GM21529 (cell line): Measurements from ENCODE around the gene CPSF7.
"Not testable (repeated sequence)": the region's sequence is repeated elsewhere in the genome, so short reads cannot be mapped to it uniquely, and the experiment has no call there.

Experiments used
- ATAC-seq: cut with Tn5 transposase; IDR thresholded peaks from one replicate; pipeline ENCODE4 v1.9.1; 2021; ENCODE audit not compliant: unreplicated experiment

CPSF7 gene

GRCh38 chr11:61390161-61390560 is 39.6 kb downstream of the CPSF7 start:
- ATAC-seq = no peak

GRCh38 chr11:61384271-61385242 is 45.2 kb downstream of the CPSF7 start:
- no peak for ATAC-seq

DNA sequence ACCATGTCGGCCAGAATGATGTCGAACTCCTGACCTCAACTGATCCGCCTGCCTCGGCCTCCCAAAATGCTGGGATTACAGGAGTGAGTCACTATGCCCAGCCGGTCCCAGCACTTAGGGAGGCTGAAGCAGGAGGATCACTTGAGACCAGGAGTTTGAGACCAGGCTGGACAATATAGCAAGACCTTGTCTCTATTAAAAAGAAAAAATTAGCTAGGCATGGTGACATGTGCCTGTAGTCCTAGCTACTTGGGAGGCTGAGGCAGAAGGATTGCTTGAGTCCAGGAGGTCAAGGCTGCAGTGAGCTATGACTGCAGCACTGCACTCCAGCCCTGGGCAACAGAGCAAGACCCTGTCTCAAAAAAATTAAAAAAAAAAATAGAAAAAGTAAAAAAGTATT is 45.9 kb downstream of the CPSF7 start:
- not testable (repeated sequence) for ATAC-seq

DNA sequence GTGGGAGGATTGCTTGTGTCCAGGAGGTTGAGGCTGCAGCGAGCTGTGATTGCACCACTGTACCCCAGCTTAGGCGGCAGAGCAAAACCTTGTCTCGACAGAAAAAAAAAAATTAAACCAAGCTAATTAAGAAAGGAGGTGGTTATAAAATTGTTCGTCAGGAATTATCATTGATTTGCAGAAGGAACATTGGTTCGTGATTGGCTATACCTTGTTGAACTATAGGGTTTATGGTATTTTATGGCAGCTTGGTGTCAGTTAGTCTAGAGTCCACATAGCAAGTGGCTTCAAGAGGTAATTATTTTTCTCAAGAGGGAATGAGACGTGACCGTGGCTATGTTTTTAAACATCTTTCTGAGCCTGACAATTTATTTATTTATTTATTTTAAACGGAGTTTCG is 48.9 kb downstream of the CPSF7 start:
- no peak for ATAC-seq

- no peak for ATAC-seq
Measured at GRCh38 chr11:61378713-61379313, 51.0 kb downstream of the CPSF7 start.

DNA sequence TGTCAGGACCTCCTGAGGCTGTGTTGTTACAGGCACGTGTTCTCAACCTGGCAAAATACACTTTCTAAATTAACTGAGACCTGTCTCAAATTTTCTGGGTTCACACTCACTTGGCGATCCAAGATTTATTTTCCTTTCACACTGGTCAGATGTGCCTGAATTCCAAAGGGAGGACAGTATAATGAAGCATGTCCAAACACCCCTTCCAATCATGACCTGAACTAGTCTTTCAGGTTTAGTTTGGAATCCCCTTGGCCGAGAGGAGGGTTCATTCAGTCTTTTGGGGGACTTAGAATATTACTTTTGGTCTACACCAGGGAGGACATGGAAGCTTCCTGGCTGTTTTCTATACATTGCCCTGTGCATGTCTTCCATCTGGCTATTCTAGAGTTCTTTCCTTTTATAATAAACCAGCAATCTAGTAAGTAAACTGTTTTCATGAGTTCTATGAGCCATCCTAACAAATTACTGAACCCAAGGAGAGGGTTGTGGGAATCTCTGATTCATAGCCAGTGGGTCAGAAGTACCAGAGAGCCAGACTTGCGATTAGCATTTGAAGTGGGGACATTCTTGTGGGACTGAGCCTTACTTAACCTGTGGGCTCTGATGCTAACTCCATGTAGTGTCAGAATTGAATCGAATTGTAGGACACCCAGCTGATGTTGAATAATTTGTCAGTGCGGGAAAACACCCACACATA is 52.2 kb downstream of the CPSF7 start:
- no peak for ATAC-seq

DNA sequence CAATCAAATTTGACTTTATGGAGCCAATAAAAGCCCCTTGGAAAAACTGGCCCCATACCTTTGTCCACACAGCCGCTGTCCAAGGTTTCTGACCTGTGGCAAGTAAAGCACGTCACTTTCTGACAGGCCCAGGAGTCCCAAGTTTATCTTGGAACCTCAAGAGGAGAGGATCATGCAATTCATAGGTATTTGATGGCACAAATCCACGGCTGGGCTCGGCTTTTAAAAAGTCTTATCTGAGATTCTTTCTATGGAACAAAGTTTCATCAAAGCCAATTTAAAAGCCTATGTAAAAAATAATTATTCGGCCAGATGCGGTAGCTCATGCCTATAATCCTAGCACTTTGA is 54.0 kb downstream of the CPSF7 start:
- ATAC-seq = no peak

DNA sequence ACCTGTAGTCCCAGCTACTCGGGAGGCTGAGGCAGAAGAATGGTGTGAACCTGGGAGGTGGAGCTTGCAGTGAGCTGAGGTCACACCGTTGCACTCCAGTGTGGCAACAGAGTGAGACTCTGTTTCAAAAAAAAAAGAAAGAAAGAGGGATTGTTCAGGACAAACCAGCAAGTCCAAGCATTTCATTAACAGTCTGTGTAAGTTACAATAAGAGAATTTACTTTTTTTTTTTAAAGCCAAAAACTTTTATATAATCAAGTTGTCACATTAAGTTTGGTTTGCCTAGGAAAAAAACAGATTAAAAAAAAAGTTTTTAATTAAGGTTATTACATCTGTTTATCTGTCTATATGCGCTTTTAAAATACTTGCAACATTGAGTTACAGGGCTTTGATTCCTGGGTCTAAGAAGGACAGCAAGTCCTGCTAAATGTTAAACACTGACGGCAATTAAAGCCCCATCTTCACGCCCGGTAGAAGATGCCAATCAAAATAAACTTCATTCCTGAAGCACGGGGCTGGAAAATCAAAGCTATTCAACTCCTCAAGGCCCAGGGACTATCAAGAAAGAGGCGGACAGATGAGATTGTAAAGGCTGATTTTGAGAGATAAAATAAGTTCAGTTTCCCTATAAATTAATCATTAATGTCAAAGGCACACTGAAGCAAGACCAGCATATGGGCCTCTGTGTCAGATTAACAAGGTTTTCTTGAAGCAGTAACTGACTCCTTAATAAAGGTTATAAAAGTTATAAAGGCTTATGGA is 56.9 kb downstream of the CPSF7 start:
- no peak for ATAC-seq

DNA sequence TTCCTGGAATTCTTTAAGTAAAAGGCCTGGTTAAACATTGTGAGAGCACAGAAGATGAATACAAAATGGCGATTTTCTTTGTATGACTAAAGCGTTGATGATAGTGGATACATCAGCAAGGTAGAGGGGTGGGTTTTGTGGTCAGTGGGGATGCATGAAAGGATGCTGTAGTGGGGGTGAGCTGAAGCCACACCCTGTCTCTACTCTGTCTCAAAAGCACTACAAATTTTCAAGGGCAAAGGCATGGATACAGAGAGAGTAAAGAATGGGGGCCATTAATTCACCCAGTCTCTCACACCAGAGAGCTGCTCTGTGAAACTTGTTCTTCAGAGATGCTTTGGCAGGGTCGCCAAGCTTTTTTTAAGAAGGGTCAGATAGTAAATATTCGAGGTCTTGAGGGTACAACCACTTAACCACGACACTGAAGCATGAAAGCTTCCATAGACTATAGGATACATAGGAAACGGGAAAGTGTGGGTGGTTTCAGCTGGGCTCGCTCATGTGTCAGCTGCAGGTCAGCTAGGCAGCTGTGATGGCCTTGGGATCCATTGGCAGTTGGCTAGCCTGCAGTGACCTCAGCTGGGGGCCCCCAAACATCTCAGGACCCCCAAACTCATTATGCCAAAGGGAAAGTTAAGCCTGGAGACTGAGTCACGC is 59.3 kb downstream of the CPSF7 start:
- no peak for ATAC-seq

- no peak for ATAC-seq
Measured at GRCh38 chr11:61369372-61370348, 60.1 kb downstream of the CPSF7 start.

DNA sequence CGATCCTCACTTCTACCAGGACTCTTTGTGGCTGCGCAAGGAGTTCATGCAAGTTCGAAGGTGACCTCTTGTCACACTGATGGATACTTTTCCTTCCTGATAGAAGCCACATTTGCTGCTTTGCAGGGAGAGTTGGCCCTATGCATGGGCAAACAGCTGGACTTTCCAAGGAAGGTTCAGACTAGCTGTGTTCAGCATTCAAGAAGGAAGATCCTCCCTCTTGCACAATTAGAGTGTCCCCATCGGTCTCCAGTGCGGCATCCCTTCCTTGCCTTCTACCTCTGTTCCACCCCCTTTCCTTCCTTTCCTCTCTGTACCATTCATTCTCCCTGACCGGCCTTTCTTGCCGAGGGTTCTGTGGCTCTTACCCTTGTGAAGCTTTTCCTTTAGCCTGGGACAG is 61.1 kb downstream of the CPSF7 start:
- ATAC-seq = no peak

- ATAC-seq = no peak
Measured at GRCh38 chr11:61367406-61367805, 62.4 kb downstream of the CPSF7 start.

DNA sequence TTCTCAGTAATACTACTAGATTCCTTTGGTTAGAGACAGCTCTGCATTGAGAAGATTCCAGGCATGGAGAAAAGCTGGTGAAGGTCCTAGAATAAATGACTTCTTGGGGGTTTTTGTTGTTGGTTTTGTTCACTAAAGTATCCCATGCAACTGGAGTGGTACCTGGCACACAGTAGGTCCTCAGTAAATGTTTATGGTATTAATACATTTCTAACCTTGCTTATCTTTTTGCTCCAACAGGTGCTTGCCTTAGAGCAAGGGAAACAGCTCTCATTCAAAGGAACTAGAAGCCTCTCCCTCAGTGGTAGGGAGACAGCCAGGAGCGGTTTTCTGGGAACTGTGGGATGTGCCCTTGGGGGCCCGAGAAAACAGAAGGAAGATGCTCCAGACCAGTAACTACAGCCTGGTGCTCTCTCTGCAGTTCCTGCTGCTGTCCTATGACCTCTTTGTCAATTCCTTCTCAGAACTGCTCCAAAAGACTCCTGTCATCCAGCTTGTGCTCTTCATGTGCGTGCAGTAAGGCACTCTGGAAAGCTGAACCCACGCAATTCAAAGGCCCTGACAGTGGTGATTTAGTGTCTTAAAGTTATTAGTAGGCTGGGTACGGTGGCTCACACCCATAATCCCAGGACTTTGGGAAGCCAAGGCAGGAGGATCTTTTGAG is 65.6 kb downstream of the CPSF7 start:
- no peak for ATAC-seq

GRCh38 chr11:61362542-61362875 is 67.3 kb downstream of the CPSF7 start:
- ATAC-seq = no peak

DNA sequence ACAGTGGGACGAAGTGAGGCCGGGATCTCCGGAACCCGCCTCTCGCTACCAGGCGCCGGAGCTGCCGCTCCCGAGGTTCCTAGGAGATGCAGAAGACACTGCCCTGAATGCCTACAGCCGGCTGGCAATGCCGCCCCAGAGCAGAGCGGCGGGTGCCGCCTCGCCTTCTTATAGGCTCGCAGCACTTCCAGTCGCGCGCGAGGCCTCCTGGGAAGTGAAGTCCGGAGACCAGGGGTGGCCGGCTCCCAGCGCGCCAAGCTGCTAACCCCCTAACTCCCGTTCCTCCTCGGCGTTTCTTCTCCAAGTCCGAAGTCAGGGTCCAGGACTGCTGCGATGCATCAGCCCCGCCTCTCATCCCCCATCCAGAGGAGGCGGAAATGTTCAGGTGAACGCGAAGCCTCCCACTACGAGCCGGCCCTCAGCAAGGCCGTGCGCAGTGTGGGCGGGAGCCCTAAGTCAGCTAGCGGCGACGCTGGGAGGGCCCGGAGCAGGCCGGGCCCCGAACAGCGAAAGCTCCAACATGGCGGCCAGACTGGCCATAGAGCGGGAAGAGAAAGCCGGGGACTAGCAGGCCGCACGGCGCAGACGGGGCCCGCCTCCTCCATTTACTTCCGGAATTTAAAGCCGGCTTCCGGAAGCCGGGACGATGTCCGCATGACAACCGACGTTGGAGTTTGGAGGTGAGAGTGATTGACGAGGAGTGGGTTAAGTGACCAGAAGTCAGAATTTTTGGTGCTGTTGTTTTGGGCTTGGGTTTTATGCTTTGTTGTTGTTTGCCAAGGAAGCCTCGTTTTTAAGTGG is 67.8 kb downstream of the CPSF7 start, which contains the start of the genes CYB561A3 and TMEM138:
Gene CYB561A3 (minus strand): TSS at position 142 of the 801 bp plus-strand sequence. CDS start 5,169 bp downstream, outside the sequence.
Gene TMEM138 (plus strand): TSS at position 634 of the 801 bp plus-strand sequence. CDS start 2,017 bp downstream, outside the sequence.
- ATAC-seq = peak; percentile 77

GRCh38 chr11:61361237-61361740 is 68.5 kb downstream of the CPSF7 start:
- ATAC-seq = peak; percentile 1

GRCh38 chr11:61359516-61359915 is 70.3 kb downstream of the CPSF7 start:
- ATAC-seq = no peak

DNA sequence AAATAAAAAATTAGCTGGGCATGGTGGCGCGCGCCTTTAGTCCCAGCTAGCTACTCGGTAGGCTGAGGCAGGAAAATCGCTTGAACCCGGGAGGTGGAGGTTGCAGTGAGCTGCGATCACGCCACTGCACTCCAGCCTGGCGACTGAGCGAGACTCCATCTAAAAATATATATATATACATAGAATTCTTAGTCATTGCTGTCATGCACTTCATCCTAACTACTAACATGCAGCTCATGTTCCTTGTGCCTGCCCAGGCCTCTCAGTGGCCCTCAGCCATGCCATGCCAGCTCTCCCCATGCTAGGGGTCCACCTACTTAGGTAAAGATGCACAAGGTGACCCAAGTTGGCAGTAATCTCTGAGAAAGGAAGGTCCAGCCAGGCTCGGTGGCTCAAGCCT is 71.2 kb downstream of the CPSF7 start:
- no peak for ATAC-seq
